HCT116 (cell line): ENCODE results near the gene PAQR4. TPM values are rescaled to one million over a fixed set of nuclear protein-coding genes. Genes with fewer than 3 reads are reported as not detected.
A peak's percentile ranks its signal among the peaks of the same experiment; 100 is the strongest.

Experiments
- ATAC-seq: fragments of 200-7000 bp; cut with Tn5 transposase; 2 replicates; pipeline ENCODE4 v1.9.1; 2020; ENCODE audit warnings: mild to moderate bottlenecking, moderate library complexity
- BruUV-seq: library from RNA; stranded (reverse); fragments of 400-500 nt; replicated peaks from 2 replicates; lab custom pipeline; 2021; lab: Mats Ljungman, UMichigan
- CTCF ChIA-PET: fragments of 300-600 bp; sonication (Branson Sonifier 250); formaldehyde crosslinking; loops from one replicate; lab custom pipeline; 2021; ENCODE audit warnings: antibody characterized with exemption; lab: Charles Lee
- POLR2A ChIA-PET: fragments of 300-600, 350-600 bp; sonication (Branson Sonifier 250); formaldehyde crosslinking; loops from one replicate; lab custom pipeline; 2021; ENCODE audit warnings: antibody characterized with exemption; lab: Charles Lee
- RAD21 ChIA-PET, 2 experiments: fragments of 300-600 bp; sonication (Branson Sonifier 250); formaldehyde crosslinking; loops; one replicate each; lab custom pipeline; 2023; ENCODE audit warnings: low total read pairs in 2 of 2; ENCODE audit not compliant: uncharacterized antibody in 2 of 2, unreplicated experiment in 2 of 2, low non-redundant PET in 1 of 2; lab: Charles Lee
- DNase-seq: peaks from one replicate; pipeline ENCODE4 v3.0.0-alpha.2; 2010; ENCODE audit warnings: low read depth, low spot score
- H2AFZ ChIP-seq: fragments of 200-600 bp; shearing (Covaris generic), sonication (generic); 2 replicates; pipeline ENCODE4 v1.6.1; 2017; ENCODE audit warnings: low read depth, mixed run types, mixed read lengths, antibody characterized with exemption, low read length; ENCODE audit not compliant: poor library complexity, severe bottlenecking
- H3K27ac ChIP-seq: 2 replicates; pipeline ENCODE4 v1.5.1; 2012; ENCODE audit warnings: low read depth, low read length
- H3K27me3 ChIP-seq: fragments of 200-600 bp; sonication (generic); 2 replicates; pipeline ENCODE4 v1.6.1; 2016; ENCODE audit warnings: mixed run types, low read length, mixed read lengths; ENCODE audit not compliant: insufficient read depth
- H3K36me3 ChIP-seq, 2 experiments: fragments of 200-500 bp in 1 of 2; fragments of 200-600 bp in 1 of 2; sonication (Bioruptor generic) in 1 of 2; sonication (generic) in 1 of 2; 2 replicates each; pipeline versions ENCODE4 v1.5.1 to v1.6.1; 2014 to 2016; ENCODE audit warnings: low read length in 2 of 2, inconsistent platforms in 1 of 2, mixed read lengths in 1 of 2, mixed run types in 1 of 2; ENCODE audit not compliant: insufficient read depth in 2 of 2, control insufficient read depth in 1 of 2
- H3K4me1 ChIP-seq, 2 experiments: fragments of 200-600 bp in 1 of 2; sonication (generic) in 1 of 2; 2 replicates each; pipeline versions ENCODE4 v1.5.1 to v1.6.1; 2012 to 2017; ENCODE audit warnings: low read length in 2 of 2, inconsistent platforms in 1 of 2, mild to moderate bottlenecking in 1 of 2, mixed read lengths in 1 of 2, mixed run types in 1 of 2, moderate library complexity in 1 of 2; ENCODE audit not compliant: insufficient read depth in 2 of 2, control insufficient read depth in 1 of 2
- H3K4me2 ChIP-seq: fragments of 200-600 bp; sonication (generic); 2 replicates; pipeline ENCODE4 v1.6.1; 2017; ENCODE audit warnings: mixed run types, low read length, mixed read lengths
- H3K4me3 ChIP-seq, 2 experiments: fragments of 200-600 bp in 1 of 2; sonication (generic) in 1 of 2; replicated peaks in 1 of 2; 2 replicates each; pipeline ENCODE4 v1.5.1; 2011 to 2016; ENCODE audit warnings: low read length in 2 of 2, control low read depth in 1 of 2, low read depth in 1 of 2, mild to moderate bottlenecking in 1 of 2, mixed read lengths in 1 of 2, mixed run types in 1 of 2
- H3K79me2 ChIP-seq: fragments of 200-600 bp; sonication (generic); 2 replicates; pipeline ENCODE4 v1.6.1; 2017; ENCODE audit warnings: mild to moderate bottlenecking, mixed run types, low read length, moderate library complexity, mixed read lengths; ENCODE audit not compliant: insufficient read depth
- H3K9ac ChIP-seq: fragments of 200-600 bp; sonication (generic); 2 replicates; pipeline ENCODE4 v1.6.1; 2016; ENCODE audit warnings: low read length, mixed read lengths
- H3K9me2 ChIP-seq: fragments of 200-600 bp; sonication (generic), shearing (Covaris generic); 2 replicates; pipeline ENCODE4 v1.6.1; 2017; ENCODE audit warnings: mixed run types, mild to moderate bottlenecking, moderate library complexity; ENCODE audit not compliant: insufficient read depth
- H3K9me3 ChIP-seq, 2 experiments: fragments of 200-500 bp in 1 of 2; fragments of 200-600 bp in 1 of 2; sonication (Bioruptor generic) in 1 of 2; sonication (generic) in 1 of 2; 2 replicates each; pipeline ENCODE4 v1.6.1; 2014 to 2017; ENCODE audit warnings: low read length in 2 of 2, mixed read lengths in 2 of 2, inconsistent platforms in 1 of 2, low read depth in 1 of 2, mild to moderate bottlenecking in 1 of 2, mixed run types in 1 of 2, moderate library complexity in 1 of 2; ENCODE audit not compliant: control insufficient read depth in 1 of 2, insufficient read depth in 1 of 2
- H4K20me1 ChIP-seq: fragments of 200-600 bp; sonication (generic), shearing (Covaris generic); 2 replicates; pipeline ENCODE4 v1.6.1; 2017; ENCODE audit warnings: mixed run types, mild to moderate bottlenecking, moderate library complexity; ENCODE audit not compliant: insufficient read depth
- CTCF ChIP-seq, 3 experiments: fragments of 200-600 bp in 1 of 3; sonication (generic) in 1 of 3; IDR thresholded peaks in 2 of 3; conservative IDR thresholded peaks in 1 of 3; 2 replicates each; pipeline ENCODE4 v1.5.1; 2012 to 2017; ENCODE audit warnings: low read depth in 2 of 3, low read length in 2 of 3, antibody characterized with exemption in 1 of 3, borderline replicate concordance in 1 of 3, control low read depth in 1 of 3, mild to moderate bottlenecking in 1 of 3, mixed read lengths in 1 of 3, mixed run types in 1 of 3, moderate library complexity in 1 of 3; ENCODE audit not compliant: insufficient read depth in 1 of 3
- POLR2AphosphoS5 ChIP-seq: IDR thresholded peaks from 2 replicates; pipeline ENCODE4 v1.6.1; 2011; ENCODE audit warnings: mild to moderate bottlenecking, low read depth, low read length, moderate library complexity
- REST ChIP-seq: IDR thresholded peaks from 2 replicates; pipeline ENCODE4 v1.6.1; 2012; ENCODE audit warnings: low read depth
- intact Hi-C: fragments of 100-400 bp; cut with micrococcal nuclease; formaldehyde crosslinking; loops from 2 replicates; pipeline ENCODE4 v1.10.0; 2022
- total RNA-seq: library from RNA; stranded (reverse); gene quantifications from one replicate; pipeline ENCODE4 v1.2.1, GENCODE V29; 2021; ENCODE audit not compliant: unreplicated experiment

The PAQR4 gene
- total RNA-seq, 1 experiment from 2014 or later = 45.6 TPM

DNA sequence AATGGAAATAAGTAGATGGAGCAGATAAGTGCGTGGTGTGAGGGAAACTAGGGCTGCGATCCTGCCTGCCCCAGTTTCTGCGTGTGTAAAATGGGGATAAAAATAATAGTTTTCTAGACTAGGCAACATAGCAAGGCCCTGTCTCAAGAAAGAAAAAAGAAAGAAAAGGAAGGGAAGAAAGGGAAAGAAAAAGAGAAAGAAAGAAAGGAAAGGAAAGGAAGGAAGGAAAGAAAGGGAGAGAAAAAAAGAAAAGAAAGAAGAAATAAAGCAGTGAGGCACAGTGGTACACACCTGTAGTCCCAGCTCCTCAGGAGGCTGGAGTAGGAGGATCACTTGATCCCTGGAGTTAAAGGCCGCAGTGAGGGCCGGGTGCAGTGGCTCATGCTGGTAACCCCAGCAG is 13.3 kb downstream of the PAQR4 start:
- Histone ChIP-seq H3K27me3 (no peaks in the 10 kb centered on the region), H2AFZ (no peak overlapping the region), H3K9me2 (no peaks in the 10 kb centered on the region), H3K4me2 (peak overlapping the region; percentile 86; the same call in 1 of the 2 replicates), H4K20me1 (no peaks in the 10 kb centered on the region), H3K36me3 (peaks cover 0 to 10% of the 10 kb centered on the region in 2 experiments; a peak in 1 of 4 replicates), H3K79me2 (peaks cover 27% of the 10 kb centered on the region), H3K4me1 (peaks cover 24 to 44% of the 10 kb centered on the region in 2 experiments), H3K27ac (no peak overlapping the region), H3K4me3 (no peak overlapping the region), H3K9ac (peak overlapping the region; percentile 99), H3K9me3 (no peaks in the 10 kb centered on the region)
- ChIA-PET CTCF (interaction anchor here (1.1 to 1.5 kb wide), 4 partner anchors 9 to 114 kb away, joined by 3 to 5 read pairs (median 4); no protein-coding TSS in a partner anchor), RAD21 (no interaction called here), POLR2A (interaction anchor here (1.0 to 1.6 kb wide), 4 partner anchors 11 to 99 kb away, joined by 3 read pairs; partner anchors contain the start of gene FLYWCH2)
- ATAC-seq (no peak), DNase-seq (no peak)
- intact Hi-C loops = loop anchor here (5.0 kb wide), 1 partner anchor 40 kb away; the partner anchor contains the start of genes HCFC1R1, THOC6 and TNFRSF12A
- BruUV-seq = no TSS peak
- TF ChIP-seq POLR2AphosphoS5 (no peak), CTCF (IDR thresholded peaks at IDR 0.05 in 2 of 3, conservative IDR thresholded peaks at IDR 0.05 in 1 of 3; ENCODE audit: borderline replicate concordance in 1 of 3, insufficient read depth in 1 of 3, low read depth in 2 of 3, low read length in 2 of 3) (no peak), REST (no peak)
